ENCODE results near the gene PPDPF.

Gene PPDPF

GRCh38 chr20:63539092-63539430 lies 18.5 kb downstream of the PPDPF start:
- Histone ChIP-seq H3K9ac (no peak overlapping the region), H3K27me3 (ENCODE audit: control insufficient read depth, insufficient read depth, low read length) (no peaks in the 10 kb centered on the region), H3K27ac (no peak overlapping the region), H3K4me2 (ENCODE audit: low read length) (no peak overlapping the region), H3K4me3 (ENCODE audit: low read depth, low read length) (no peak overlapping the region), H2AFZ (no peak overlapping the region), H3K79me2 (no peaks in the 10 kb centered on the region), H3K36me3 (ENCODE audit: control insufficient read depth, insufficient read depth, low read length) (no peaks in the 10 kb centered on the region), H3K9me3 (ENCODE audit: control insufficient read depth, low read length) (no peaks in the 10 kb centered on the region), H3K4me1 (no peaks in the 10 kb centered on the region)
- no peak for TF ChIP-seq CTCF (IDR thresholded peaks at IDR 0.05)

GRCh38 chr20:63539441-63540370 lies 19.1 kb downstream of the PPDPF start:
- no peak overlapping the region for H3K4me3 ChIP-seq (ENCODE audit: low read depth, low read length)
- no peaks in the 10 kb centered on the region for H3K36me3 ChIP-seq (ENCODE audit: control insufficient read depth, insufficient read depth, low read length)
- no peaks in the 10 kb centered on the region for H3K4me1 ChIP-seq
- TF ChIP-seq CTCF (IDR thresholded peaks at IDR 0.05): no peak
- H3K9me3 ChIP-seq (ENCODE audit: control insufficient read depth, low read length): no peaks in the 10 kb centered on the region
- no peak overlapping the region for H3K27ac ChIP-seq
- H3K27me3 ChIP-seq (ENCODE audit: control insufficient read depth, insufficient read depth, low read length): no peaks in the 10 kb centered on the region
- H3K4me2 ChIP-seq (ENCODE audit: low read length): no peak overlapping the region
- no peak overlapping the region for H3K9ac ChIP-seq
- H3K79me2 ChIP-seq: no peaks in the 10 kb centered on the region
- H2AFZ ChIP-seq: no peak overlapping the region

- Histone ChIP-seq H3K4me1 (no peaks in the 10 kb centered on the region), H3K79me2 (no peaks in the 10 kb centered on the region), H3K4me2 (ENCODE audit: low read length) (no peak overlapping the region), H3K9me3 (ENCODE audit: control insufficient read depth, low read length) (no peaks in the 10 kb centered on the region), H2AFZ (no peak overlapping the region), H3K27ac (no peak overlapping the region), H3K4me3 (ENCODE audit: low read depth, low read length) (no peak overlapping the region), H3K27me3 (ENCODE audit: control insufficient read depth, insufficient read depth, low read length) (no peaks in the 10 kb centered on the region), H3K9ac (no peak overlapping the region), H3K36me3 (ENCODE audit: control insufficient read depth, insufficient read depth, low read length) (no peaks in the 10 kb centered on the region)
- TF ChIP-seq CTCF (IDR thresholded peaks at IDR 0.05): no peak
These were observed 20.0 kb downstream of the PPDPF start for GRCh38 chr20:63540417-63541186.

- Histone ChIP-seq H2AFZ (no peak overlapping the region), H3K4me1 (no peaks in the 10 kb centered on the region), H3K9me3 (ENCODE audit: control insufficient read depth, low read length) (no peaks in the 10 kb centered on the region), H3K9ac (no peak overlapping the region), H3K4me2 (ENCODE audit: low read length) (no peak overlapping the region), H3K27me3 (ENCODE audit: control insufficient read depth, insufficient read depth, low read length) (no peaks in the 10 kb centered on the region), H3K4me3 (ENCODE audit: low read depth, low read length) (no peak overlapping the region), H3K79me2 (no peaks in the 10 kb centered on the region), H3K27ac (no peak overlapping the region), H3K36me3 (ENCODE audit: control insufficient read depth, insufficient read depth, low read length) (no peaks in the 10 kb centered on the region)
- no peak for TF ChIP-seq CTCF (IDR thresholded peaks at IDR 0.05)
These were observed 20.8 kb downstream of the PPDPF start for GRCh38 chr20:63541371-63541770.
